LNCAP (cell line): ENCODE results near the gene TIAM2.

Source experiments
- CTCF ChIP-seq: fragments of 450-650 bp; IDR thresholded peaks from 2 replicates; pipeline ENCODE4 v1.5.1; 2017; ENCODE audit warnings: mild to moderate bottlenecking

The TIAM2 gene

GRCh38 chr6:155031091-155031490, 36.0 kb downstream of the TIAM2 start:
- no peak for TF ChIP-seq CTCF

GRCh38 chr6:155033021-155033791, 38.1 kb downstream of the TIAM2 start:
- TF ChIP-seq CTCF: no peak

GRCh38 chr6:155036907-155037306, 41.8 kb downstream of the TIAM2 start:
- no peak for TF ChIP-seq CTCF

- no peak for TF ChIP-seq CTCF
Measured at GRCh38 chr6:155038104-155038503, 43.0 kb downstream of the TIAM2 start.

- TF ChIP-seq CTCF: no peak
Measured at GRCh38 chr6:155038527-155038926, 43.4 kb downstream of the TIAM2 start.

GRCh38 chr6:155039618-155040017, 44.5 kb downstream of the TIAM2 start:
- no peak for TF ChIP-seq CTCF

GRCh38 chr6:155040154-155040553, 45.0 kb downstream of the TIAM2 start:
- no peak for TF ChIP-seq CTCF
